Muscle layer of colon (tissue), 2 donors: ENCODE measurements around the gene ST7.
A peak's percentile ranks its signal among the peaks of the same experiment; 100 is the strongest.

Source experiments
- H3K27ac ChIP-seq: one replicate; pipeline ENCODE4 v1.7.0; 2013; ENCODE audit warnings: low read depth, mild to moderate bottlenecking, low read length, moderate library complexity
- H3K27me3 ChIP-seq, 2 donors: one replicate each; pipeline ENCODE4 v1.7.0; 2013; ENCODE audit warnings: low read length in 2 of 2, mild to moderate bottlenecking in 2 of 2; ENCODE audit not compliant: insufficient read depth in 2 of 2, control insufficient read depth in 1 of 2
- H3K36me3 ChIP-seq: one replicate; pipeline ENCODE4 v1.7.0; 2013; ENCODE audit warnings: mild to moderate bottlenecking, low read length; ENCODE audit not compliant: insufficient read depth
- H3K4me1 ChIP-seq: one replicate; pipeline ENCODE4 v1.7.0; 2013; ENCODE audit warnings: mild to moderate bottlenecking, low read length; ENCODE audit not compliant: insufficient read depth
- H3K4me3 ChIP-seq, 2 donors: one replicate each; pipeline ENCODE4 v1.7.0; 2013; ENCODE audit warnings: low read length in 2 of 2, low read depth in 1 of 2, mild to moderate bottlenecking in 1 of 2, moderate library complexity in 1 of 2
- H3K9ac ChIP-seq: one replicate; pipeline ENCODE4 v1.7.0; 2013; ENCODE audit warnings: low read length
- H3K9me3 ChIP-seq: one replicate; pipeline ENCODE4 v1.7.0; 2013; ENCODE audit warnings: mild to moderate bottlenecking, low read length
- donor health status: abdominal sarcoma.
- donor health status: Adenocarcinoma of cecum.

The ST7 gene

DNA sequence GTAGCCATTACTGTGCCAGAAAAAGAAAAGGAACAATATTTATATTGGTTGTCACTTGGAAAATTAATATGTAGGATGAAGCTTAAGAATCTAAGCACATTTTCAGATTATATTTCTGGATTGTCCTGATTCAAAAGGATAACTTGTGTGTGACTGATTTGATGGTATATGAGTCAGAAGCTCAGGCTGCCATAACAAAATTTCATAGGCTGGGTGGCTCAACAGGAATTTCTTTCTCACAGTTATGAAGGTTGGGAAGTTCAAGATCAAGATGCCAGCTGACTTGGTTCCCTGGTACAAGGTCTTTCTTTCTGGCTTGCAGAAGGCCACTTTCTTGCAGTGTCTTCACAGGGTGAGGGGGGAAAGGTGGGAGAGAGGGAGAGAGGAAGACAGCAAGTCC lies 108.5 kb downstream of the ST7 start:
- no peak overlapping the region for H3K27ac ChIP-seq
- peaks cover 10% of the 10 kb centered on the region for H3K4me1 ChIP-seq
- H3K27me3 ChIP-seq = no peaks in the 10 kb centered on the region
- H3K4me3 ChIP-seq = no peak overlapping the region
- no peaks in the 10 kb centered on the region for H3K36me3 ChIP-seq
- H3K9ac ChIP-seq = no peak overlapping the region
- H3K9me3 ChIP-seq = no peaks in the 10 kb centered on the region

DNA sequence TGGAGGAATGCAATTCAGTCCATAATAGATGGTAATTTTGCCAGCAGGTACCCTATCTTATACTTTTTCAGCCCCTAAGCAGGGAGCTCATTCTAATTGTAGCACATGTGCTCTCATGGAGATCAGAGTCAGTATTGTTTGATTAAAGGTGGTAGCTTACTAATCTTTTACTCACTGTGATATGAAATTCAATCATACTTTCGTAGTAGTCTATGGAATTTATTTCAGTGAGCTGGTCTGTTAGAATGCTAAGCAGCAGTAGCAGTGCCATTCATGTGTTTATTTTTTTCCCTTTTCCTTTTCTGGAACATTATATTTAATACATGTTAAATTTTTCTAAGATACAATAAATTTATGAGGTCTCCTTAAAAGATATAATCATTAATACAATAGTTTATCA lies 109.0 kb downstream of the ST7 start:
- H3K4me1 ChIP-seq = peaks cover 10% of the 10 kb centered on the region
- H3K9me3 ChIP-seq = no peaks in the 10 kb centered on the region
- no peaks in the 10 kb centered on the region for H3K27me3 ChIP-seq
- H3K4me3 ChIP-seq = no peak overlapping the region
- H3K9ac ChIP-seq = no peak overlapping the region
- H3K36me3 ChIP-seq = no peaks in the 10 kb centered on the region
- H3K27ac ChIP-seq = no peak overlapping the region

GRCh38 chr7:117064688-117065087 lies 111.4 kb downstream of the ST7 start:
- H3K4me3 ChIP-seq = no peak overlapping the region

GRCh38 chr7:117065571-117066150 lies 112.4 kb downstream of the ST7 start:
- no peaks in the 10 kb centered on the region for H3K36me3 ChIP-seq
- H3K27ac ChIP-seq = no peak overlapping the region
- H3K4me3 ChIP-seq = no peak overlapping the region
- H3K9ac ChIP-seq = no peak overlapping the region
- no peaks in the 10 kb centered on the region for H3K9me3 ChIP-seq
- H3K27me3 ChIP-seq = no peaks in the 10 kb centered on the region
- peaks cover 18% of the 10 kb centered on the region for H3K4me1 ChIP-seq

More at GRCh38 chr7:117064688-117065087, 111.4 kb downstream of the ST7 start:
- H3K4me1 ChIP-seq = peaks cover 18% of the 10 kb centered on the region
- H3K27me3 ChIP-seq = no peaks in the 10 kb centered on the region
- H3K27ac ChIP-seq = no peak overlapping the region
- H3K9ac ChIP-seq = no peak overlapping the region
- no peaks in the 10 kb centered on the region for H3K36me3 ChIP-seq
- no peaks in the 10 kb centered on the region for H3K9me3 ChIP-seq

DNA sequence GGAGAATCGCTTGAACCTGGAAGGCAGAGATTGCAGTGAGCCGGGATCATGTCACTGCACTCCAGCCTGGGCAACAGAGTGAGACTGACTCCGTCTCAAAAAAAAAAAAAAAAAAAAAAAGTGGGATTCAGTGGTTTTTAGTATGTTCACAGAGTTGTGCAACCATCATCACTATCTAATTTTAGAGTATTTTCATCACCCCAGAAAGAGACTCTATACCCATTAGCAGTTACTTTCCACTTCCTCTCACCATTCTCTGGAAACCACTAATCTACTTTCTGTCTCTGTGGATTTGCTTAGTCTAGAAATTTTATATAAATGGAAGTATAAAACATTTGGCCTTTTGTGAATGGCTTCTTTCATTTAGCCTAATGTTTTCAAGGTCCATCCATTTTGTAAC lies 113.4 kb downstream of the ST7 start:
- Histone ChIP-seq H3K9ac (no peak overlapping the region), H3K4me3 (no peak overlapping the region), H3K27ac (no peak overlapping the region), H3K4me1 (peaks cover 21% of the 10 kb centered on the region), H3K27me3 (no peaks in the 10 kb centered on the region), H3K9me3 (no peaks in the 10 kb centered on the region), H3K36me3 (no peaks in the 10 kb centered on the region)

DNA sequence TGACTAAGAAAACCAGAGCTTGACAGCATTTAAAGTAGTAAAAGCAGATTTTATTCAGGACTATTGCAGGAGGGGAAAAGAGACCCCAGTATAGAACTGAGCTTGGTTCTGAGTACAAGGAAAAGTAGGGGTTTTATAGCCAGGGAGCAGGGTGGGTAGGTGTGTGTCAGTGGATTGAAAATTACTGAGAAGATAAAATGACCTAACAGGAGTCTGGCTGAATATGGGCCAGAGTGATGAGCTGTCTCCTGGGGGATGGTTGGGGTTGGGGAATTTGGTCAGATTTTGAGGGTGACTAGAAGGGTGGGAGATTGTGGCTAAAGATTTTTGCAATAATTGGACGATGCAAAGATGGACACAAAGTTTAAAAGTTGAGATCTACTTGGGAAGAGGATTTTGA lies 114.0 kb downstream of the ST7 start:
- H3K27me3 ChIP-seq = no peaks in the 10 kb centered on the region
- no peaks in the 10 kb centered on the region for H3K36me3 ChIP-seq
- no peak overlapping the region for H3K27ac ChIP-seq
- H3K9me3 ChIP-seq = no peaks in the 10 kb centered on the region
- peaks cover 28% of the 10 kb centered on the region for H3K4me1 ChIP-seq
- H3K9ac ChIP-seq = no peak overlapping the region
- H3K4me3 ChIP-seq = no peak overlapping the region

- H3K27me3 ChIP-seq = no peaks in the 10 kb centered on the region
These were observed 115.3 kb downstream of the ST7 start for GRCh38 chr7:117068511-117069145.

DNA sequence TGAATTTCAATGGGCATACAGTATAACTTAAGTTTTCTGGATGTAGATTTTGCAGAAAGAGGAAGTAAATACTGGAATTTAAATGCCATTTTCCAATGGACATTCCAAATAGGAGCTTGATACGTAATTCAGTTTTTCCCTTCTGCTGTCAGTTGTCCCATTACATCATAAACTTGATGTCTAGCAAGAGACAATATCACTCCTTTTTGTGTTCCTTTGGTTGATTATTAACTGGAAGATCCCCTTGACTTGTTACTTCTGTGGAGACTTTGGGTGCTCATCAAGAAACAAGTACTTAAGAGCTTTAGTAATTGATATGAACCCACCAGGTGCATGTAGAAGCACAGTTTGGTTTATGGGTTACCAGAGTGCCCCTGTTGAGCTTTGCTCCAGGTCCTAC lies 116.1 kb downstream of the ST7 start:
- no peak overlapping the region for H3K27ac ChIP-seq
- H3K4me1 ChIP-seq = peaks cover 40% of the 10 kb centered on the region
- no peaks in the 10 kb centered on the region for H3K9me3 ChIP-seq
- H3K36me3 ChIP-seq = no peaks in the 10 kb centered on the region
- H3K9ac ChIP-seq = no peak overlapping the region
- H3K27me3 ChIP-seq = no peaks in the 10 kb centered on the region
- H3K4me3 ChIP-seq = no peak overlapping the region

More at GRCh38 chr7:117068511-117069145, 115.3 kb downstream of the ST7 start:
- no peak overlapping the region for H3K27ac ChIP-seq
- no peak overlapping the region for H3K4me3 ChIP-seq
- H3K4me1 ChIP-seq = peaks cover 40% of the 10 kb centered on the region
- H3K9ac ChIP-seq = no peak overlapping the region
- H3K36me3 ChIP-seq = no peaks in the 10 kb centered on the region
- H3K9me3 ChIP-seq = no peaks in the 10 kb centered on the region

- Histone ChIP-seq H3K4me1 (peaks cover 30% of the 10 kb centered on the region), H3K4me3 (no peak overlapping the region), H3K9me3 (no peaks in the 10 kb centered on the region), H3K36me3 (no peaks in the 10 kb centered on the region), H3K9ac (no peak overlapping the region), H3K27me3 (no peaks in the 10 kb centered on the region), H3K27ac (no peak overlapping the region)
These were observed 118.2 kb downstream of the ST7 start for GRCh38 chr7:117071551-117071950.

DNA sequence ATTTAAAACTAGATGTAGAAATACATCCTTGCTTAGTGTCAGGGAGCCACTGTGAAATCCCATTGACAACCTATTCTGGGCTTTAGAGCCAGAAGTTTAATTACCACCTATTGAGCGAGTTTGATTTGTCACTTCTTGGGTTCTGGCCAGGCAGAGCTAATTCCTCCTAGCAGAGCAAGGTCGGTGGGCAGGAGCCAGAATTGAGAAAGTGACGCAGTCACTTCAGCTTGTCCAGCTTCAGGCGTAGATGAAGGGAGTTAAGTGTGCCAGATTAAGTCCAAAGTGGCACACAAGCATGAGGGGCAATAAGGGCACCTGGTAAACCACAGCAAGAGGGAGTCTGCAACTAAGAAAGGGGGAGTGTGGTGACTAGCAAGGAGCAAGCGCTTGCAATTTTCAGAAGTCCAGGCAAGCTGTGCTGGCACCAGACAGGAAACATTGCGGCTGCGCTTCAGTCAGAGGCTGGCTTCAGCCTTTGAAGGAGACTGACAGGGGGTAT lies 119.4 kb downstream of the ST7 start:
- Histone ChIP-seq H3K36me3 (no peaks in the 10 kb centered on the region), H3K27me3 (no peaks in the 10 kb centered on the region), H3K4me1 (peaks cover 30% of the 10 kb centered on the region), H3K9ac (peak overlapping the region; percentile 45), H3K4me3 (peak overlapping the region in 1 of 2 donors; percentile 51), H3K9me3 (no peaks in the 10 kb centered on the region), H3K27ac (no peak overlapping the region)

DNA sequence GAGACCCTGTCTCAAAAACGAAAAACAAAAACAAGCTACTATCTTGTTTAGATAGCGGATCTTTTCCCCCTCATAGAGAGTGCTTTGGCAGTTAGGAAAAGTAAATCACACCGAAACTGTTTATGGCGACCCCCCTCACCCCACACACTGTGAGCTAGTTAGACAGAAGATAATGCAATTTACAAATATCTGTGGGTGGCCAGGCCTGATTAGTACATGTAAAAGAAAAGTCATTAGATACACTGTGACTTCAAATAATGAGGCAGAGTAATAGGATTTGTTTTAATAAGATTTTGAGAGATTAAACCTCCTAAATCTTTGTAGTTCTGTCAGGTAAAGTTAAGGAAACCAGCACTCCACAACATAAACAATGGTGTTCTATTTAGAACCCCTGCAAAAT lies 121.1 kb downstream of the ST7 start:
- H3K27me3 ChIP-seq = no peaks in the 10 kb centered on the region
- peaks cover 21% of the 10 kb centered on the region for H3K4me1 ChIP-seq
- H3K4me3 ChIP-seq = no peak overlapping the region
- H3K9me3 ChIP-seq = no peaks in the 10 kb centered on the region
- H3K9ac ChIP-seq = no peak overlapping the region
- H3K27ac ChIP-seq = no peak overlapping the region
- no peaks in the 10 kb centered on the region for H3K36me3 ChIP-seq

- Histone ChIP-seq H3K9ac (no peak overlapping the region), H3K4me3 (no peak overlapping the region), H3K27me3 (no peaks in the 10 kb centered on the region), H3K9me3 (no peaks in the 10 kb centered on the region), H3K36me3 (no peaks in the 10 kb centered on the region), H3K27ac (no peak overlapping the region), H3K4me1 (peaks cover 21% of the 10 kb centered on the region)
These were observed 122.6 kb downstream of the ST7 start for GRCh38 chr7:117075934-117076333.
